Epidermal melanocyte (primary cell): Measurements from ENCODE around the gene MAP3K5.

Experiments
- DNase-seq: peaks from one replicate; pipeline ENCODE4 v3.0.0; 2011; ENCODE audit warnings: low spot score; ENCODE audit not compliant: insufficient read length

Gene MAP3K5

DNA sequence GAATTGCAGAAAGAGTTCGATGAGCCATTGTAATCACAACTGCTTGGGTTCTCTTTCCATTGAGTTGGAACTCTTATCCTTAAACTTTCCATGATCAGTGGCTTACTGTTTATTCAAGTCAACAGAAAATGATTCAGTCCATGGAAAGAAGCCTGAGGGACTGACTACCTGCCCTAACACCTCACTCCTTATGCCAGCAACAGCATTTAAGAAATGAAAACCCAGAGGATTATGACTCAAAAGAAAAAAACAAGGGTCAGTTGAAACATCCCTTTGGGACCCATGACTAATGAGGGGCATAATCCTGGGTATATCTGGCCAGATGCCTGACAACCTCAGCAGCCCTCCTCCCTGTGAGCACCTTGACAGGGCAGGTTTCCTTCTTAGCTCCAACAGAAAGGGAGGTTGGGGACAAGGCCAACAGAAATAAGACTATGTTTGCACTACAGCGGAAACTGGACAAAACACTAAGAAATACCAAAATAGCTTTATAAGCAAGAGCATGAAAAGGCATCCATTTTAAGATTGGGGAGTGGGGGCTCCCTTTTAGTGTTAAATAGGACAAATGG is 106.7 kb downstream of the MAP3K5 start:
- DNase-seq: no peak

DNA sequence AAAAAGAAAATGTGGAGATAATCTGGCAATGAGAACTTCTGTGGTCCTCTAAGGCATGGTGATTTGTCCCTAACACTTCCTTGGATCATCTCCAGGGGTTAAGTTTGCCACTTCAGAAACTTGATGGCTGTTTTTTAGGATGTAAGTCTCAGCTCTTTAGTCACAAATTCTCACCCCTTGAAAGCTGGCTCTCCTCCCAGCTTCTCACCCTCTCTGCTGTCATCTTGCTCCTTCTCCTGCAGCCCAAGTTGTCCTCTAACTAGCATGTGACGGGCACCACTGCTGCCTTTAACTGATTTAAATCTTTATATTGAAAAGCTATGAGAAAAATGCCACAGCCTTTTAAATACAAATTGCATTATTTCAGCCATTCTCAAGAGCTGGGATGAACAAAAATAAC is 107.8 kb downstream of the MAP3K5 start:
- no peak for DNase-seq

DNA sequence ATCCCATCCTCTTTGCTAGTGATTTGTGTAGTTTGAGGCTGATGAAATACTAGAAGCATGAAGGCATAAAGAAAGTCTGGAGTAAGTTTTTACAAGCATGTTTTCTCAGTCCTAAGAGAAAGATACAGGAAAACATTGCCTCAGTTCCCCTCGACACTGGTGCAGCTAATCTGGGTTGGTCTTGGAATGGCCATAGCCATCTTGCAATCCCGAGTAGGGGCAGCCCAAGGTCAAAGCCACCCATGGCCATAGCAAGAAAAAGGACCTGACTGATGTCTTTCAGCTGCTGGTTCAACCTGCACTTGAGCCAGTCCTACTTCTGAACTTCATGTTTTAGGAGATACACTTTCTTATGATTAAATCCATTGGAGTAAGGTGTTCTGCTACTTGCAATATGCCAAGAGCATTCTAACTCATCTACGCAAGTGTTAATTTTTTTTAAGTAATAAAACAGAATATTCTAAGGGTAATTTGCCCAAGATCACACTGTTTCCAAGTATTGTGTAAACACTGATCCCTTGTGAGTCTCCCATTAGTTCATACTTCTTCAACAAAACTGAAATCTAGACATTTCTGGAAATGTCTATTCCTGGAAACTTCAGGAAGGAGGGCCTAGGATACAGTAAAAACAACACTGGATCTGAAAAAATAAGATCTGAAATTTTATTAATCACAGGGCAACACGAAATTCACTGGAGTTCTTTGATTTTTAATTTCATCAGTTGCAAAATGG is 108.9 kb downstream of the MAP3K5 start:
- DNase-seq: no peak

DNA sequence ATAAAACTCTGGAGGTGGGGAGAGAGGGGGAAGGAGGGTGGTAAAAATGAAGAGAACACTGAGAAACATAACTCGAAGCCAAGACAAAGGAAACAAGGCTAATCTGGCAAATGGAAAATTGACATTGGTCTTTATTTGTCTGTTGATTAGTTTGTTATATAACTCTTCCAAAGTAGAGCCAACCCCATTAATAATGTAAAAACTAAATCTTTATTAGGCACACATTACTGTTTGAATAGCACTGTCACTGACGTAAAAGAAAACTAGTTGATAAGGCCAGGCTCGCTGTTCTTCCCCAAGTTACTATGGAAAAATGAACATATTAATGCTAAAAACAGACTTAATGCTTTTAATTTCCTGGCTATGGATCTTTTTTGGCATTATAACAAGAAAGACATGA is 110.0 kb downstream of the MAP3K5 start:
- DNase-seq: no peak

DNA sequence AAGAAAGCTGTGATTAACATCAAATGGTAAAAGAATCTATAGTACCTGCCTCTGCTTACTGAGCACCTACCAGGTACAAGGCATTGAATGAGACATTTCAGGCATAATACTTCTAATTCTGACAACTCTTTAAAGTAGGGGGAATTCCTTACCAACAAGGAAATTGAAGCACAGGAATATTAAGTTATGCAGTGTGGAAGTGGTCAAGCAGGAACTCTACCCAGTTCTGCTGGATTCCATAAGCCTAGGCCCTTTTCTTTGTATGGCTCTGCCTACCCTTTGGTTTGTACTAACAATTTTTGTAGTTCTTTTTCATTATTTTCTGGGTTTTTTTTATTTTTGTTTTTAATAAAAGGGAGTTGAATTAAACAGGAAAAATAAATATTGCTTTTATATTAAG is 114.5 kb downstream of the MAP3K5 start:
- no peak for DNase-seq

DNA sequence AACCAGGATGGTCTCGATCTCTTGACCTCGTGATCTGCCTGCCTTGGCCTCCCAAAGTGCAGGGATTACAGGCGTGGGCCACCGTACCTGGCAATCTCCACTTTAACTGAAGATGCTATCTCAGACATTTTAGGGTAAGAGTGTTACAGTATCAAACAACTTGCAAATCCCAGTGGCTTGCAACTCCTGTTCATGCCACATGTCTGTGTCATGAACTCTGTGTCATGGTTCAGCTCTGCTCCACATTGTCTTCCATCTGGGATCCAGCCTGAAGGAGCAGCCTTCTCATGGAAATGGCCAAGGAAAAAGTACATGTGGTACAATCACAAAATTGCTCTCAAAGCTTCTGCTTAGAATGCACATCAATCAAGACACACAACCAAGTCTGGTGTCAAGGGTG is 114.9 kb downstream of the MAP3K5 start:
- no peak for DNase-seq

DNA sequence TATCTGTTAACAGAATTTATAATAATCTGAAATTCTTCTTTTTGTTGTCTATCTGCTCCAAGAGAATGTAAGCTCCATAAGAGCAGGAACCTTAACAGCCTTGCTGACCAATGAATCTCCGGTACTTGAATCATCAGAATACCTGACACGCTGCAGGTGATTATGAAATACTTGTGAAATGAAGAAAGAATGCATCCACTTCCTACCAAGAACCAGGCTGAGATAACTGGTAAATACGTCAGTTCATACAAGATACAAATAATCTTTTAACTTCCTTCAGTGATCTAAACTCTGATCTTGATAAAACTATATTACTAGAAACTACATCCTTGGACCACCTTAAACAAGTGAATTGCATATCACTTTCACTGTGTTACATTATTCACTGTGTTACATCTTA is 116.2 kb downstream of the MAP3K5 start:
- DNase-seq: no peak

DNA sequence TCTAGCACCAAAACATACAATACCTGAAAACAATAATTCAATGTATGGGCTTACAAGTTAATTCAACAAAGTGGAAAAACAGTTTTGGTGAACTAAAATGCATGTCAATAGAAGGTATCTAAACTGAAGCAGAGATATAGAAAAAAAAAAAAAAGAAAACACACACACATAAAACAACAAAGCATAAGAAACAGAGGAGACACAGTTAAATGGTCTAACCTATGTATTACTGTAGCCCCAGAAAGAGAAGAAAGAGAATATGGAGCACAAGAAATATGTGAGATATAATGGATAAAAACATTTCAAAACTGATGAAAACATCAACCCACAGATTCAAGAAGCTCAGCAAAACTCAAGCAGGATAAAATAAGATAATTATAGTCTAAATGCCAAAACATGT is 118.7 kb downstream of the MAP3K5 start:
- DNase-seq: no peak

DNA sequence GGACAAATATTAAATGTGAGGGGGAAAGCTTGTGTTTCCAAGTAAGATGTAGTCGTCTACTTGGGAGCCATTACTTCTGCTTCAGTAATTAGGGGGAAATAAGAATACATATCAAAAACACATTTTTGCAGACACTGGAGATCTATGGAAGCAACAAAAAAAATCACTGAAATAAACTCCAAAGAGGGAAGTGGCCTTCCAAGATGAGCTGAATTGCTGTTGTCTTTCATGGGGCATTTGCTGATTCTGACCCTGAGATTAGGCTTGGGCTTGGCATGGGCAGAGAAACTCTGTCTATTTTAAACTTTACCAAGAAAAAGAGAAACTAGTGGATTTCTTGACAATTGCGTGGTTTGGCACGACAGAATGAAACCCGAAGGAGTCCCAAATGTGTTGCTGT is 120.1 kb downstream of the MAP3K5 start:
- no peak for DNase-seq

DNA sequence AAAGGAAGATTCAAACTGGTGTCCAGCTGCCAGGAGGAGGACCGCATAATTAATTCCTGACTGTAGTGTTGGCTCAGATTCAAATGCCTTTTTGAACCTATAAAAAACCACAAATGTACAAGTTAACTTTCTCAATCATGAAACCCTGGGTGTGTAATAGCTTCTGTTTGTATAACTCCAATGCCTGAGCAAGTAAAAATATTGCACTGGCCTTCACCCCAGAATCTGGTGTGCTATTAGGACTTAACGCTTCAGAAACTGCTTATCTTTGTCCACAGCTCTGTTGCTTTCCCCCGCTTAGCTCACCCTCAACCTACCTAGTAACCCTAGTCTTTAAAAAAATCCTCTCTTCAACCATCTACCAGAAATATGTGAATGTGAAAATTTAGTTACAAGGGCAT is 123.0 kb downstream of the MAP3K5 start:
- no peak for DNase-seq

DNA sequence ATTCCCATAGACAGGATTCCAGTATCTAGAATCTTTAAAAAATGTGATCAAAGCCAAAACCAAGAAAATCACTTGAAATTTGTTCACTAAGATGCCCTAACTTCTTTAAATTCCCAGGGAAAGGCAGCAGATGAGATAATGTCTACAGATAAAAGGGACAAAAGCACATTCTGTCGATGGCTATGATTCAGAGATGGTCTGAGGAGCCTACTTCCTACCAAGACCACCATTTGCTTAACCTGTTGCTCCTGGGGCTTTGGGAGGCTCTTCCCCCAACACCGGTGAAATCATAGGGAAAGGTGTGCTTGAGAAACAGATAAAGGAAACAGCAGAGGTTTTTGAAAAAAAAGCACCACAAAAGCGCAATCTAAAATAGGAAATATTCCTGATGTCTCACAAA is 123.7 kb downstream of the MAP3K5 start:
- no peak for DNase-seq

DNA sequence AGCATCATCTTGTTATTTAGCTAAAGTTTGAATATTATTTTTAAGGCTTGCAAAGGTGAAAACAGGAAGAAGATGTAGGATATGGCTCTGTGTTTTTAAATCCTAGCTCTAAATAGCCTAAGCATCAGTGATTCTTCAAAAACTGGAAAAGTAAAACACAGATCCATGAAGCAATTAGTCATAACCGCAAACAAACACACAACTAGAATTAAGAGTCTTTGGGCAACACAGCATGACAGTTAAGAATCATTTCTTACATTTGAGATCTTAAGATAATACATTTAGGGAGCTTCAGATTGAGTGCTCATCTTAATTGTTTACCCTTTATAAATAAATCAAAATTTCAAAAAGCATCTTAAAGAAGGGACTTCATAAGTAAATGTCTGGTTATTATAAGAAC is 126.2 kb downstream of the MAP3K5 start:
- DNase-seq: no peak

DNA sequence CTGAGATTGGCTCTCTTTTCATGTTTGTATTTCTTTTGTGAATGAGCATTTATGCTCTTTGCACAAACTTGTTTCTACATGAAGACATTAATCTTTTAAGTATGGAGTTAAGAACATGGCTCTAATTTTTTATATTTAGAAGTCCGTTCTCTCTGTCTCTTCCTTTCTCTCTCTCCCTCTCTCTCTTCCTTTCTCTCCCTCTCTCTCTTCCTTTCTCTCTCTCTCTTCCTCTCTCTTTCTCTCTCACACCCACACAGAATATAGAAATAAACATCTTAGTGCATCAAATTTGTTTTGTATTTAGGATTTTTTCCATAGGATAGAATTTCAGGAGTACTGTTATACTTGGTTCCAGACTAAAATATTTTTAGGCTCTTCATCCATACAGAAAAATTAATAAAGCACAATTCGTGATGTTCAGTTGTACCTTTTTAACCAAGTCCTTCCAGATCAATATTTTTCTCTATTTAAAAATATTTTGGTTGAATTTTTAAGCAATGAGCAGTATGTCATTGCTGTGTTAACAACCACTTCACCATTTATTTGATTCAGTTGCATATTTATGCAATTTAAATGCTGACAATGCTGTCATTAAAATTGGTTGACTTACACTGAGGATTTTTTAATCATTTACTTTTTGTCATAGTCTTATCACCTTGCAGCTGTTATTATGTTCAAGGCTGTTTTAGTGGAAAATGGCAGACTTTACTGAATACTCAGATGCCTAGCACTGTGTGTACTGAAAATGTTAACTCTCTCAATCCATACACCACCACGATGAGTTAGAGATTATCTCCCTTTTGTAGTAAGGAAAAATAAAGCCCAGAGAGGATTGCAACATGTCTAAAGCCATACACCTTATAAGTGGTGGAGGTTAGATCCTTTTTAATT is 129.7 kb downstream of the MAP3K5 start:
- DNase-seq: no peak

DNA sequence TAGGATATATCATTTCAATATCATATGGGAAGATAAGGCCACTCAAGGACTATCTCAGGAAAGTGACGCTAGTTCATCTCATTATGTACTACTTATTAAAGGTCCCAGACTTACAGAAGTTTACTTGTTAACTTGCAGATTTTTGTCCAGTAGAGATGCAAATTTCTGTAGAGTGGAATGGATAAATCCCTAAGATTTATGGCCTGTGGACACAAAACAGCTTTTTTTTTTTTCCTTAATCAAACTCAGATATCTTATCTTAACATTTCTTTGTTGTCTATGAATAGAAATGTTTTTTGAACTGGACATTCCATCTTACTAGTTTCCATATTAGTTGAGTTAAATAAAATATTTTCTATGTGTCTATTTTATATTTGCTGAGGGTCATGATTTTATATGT is 131.6 kb downstream of the MAP3K5 start:
- no peak for DNase-seq

DNA sequence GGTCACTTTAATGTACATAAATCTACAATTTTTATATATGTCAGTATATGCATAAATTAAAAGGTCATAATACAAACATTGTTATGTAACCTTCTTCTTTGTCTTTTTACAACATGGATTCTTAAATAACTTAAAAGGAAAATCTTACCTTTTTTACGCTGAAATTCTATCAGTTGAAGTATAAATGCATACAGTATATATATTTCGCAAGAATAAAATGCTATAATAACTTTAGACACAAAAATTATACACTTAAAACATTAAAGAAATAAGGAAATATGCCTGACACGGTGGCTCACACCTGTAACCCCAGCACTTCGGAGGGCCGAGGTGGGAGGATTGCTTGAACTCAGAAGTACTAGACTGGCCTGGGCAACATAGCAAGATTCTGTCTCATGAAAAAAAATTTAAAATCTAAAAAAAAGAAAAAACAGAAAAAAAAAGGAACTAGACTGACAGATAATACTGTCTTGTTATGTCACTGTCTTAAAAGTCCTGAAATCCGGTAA is 132.2 kb downstream of the MAP3K5 start:
- no peak for DNase-seq

DNA sequence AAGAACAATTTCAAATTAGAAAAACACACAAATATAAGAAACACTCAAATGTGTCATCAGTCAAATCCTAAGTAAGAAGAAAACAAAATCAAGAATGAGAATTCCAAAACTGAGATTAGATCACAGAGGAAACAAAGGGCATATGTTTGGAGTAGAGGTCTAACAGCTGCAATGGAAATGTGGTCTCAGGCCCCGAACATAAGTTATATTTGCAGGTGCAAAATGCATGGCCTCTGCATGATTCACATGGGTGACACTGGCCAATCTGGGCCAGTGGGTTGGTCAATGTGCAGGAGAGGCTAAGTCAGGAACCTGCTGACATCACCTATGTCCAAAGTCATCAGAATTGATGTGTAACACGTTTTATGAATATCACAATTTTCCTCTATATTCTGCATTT is 133.6 kb downstream of the MAP3K5 start:
- no peak for DNase-seq

DNA sequence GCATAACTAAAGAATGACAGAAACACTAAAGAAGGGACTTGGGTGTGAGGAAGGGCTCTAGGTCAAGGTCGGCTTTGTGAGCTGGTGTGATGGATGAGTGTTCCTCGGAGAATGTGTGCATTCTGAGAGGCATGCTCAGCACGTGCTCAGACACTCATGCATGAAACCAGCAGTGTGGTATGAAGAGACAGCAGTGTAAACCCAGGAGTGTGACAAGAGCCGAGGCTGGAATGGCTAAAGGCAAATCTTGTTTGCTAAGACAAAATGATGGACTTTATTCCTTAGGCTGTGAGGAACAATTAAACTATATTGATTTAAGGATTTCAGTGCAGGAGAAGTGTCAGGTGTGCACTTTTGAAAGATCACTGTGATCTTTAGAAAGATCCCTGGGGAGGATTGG is 134.6 kb downstream of the MAP3K5 start:
- no peak for DNase-seq

DNA sequence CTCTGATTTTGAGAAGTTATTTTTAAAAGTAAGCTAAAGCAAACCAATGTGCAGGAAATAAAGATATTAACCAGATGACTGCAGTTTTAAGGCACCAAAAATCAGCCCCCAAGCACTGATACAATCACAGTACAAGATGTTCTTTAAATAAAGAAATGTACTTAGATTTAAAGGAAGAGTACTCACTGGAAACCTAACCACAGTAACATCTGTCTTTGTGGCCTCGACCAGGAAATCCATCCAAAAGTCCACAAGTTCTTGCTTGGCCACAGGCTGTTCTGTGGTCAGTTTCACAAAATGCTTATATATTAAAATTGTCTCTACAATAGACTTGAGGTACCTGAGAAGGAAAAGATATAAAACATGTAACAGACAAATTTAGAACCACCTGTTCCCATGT is 136.2 kb downstream of the MAP3K5 start:
- DNase-seq: no peak

DNA sequence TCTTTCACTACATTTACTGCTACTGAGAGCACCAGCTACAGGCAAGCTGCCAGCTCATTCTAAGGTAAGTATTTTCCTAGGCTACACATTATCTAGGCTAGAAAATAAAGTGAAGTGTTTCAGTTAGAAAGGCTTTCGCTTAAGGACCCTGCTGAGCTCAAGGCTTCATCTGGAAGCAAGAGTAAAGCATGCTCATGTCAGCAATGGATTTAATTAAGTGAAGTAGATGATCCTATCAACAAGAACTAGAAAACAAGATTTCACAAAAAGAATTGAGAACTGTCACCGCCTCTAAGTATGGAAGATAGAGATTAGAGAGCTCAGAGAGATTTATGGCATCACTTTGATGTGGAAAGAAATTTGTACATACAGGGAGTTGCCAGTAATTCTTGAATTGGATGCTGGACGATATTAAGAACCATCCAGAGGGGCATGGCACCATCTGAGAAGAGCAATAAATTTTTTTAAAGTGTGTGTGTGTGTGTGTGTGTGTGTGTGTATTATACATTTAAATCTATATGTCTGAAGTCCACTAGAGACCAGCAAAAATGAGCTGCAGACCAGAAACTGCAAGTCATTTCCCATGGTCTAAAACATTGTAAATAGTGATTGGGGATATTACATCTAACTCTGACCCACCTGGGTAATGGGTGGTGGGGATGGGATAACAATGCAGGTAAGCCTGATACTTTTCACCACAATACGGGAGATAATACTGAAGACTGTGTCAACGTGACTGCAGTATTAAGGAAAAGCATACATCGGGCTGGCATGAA is 136.8 kb downstream of the MAP3K5 start:
- DNase-seq: no peak

DNA sequence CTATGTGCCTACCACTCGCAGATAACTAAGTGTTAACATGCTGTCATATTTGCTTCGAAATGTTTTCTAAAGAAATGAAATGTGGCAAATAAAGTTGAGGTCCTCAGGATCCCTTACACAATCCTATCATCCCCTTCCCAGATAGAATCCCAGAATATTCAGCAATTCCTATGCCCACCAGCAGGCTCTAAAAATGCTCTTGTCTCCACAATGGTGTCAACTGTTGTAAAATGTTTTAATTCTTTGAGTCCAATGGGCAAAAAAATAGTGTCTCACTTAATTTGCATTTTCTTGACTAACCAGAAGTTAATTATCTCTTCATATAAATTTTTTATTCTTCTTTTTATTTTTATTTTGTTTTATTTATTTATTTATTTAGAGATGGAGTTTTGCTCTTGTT is 138.2 kb downstream of the MAP3K5 start:
- DNase-seq: no peak

DNA sequence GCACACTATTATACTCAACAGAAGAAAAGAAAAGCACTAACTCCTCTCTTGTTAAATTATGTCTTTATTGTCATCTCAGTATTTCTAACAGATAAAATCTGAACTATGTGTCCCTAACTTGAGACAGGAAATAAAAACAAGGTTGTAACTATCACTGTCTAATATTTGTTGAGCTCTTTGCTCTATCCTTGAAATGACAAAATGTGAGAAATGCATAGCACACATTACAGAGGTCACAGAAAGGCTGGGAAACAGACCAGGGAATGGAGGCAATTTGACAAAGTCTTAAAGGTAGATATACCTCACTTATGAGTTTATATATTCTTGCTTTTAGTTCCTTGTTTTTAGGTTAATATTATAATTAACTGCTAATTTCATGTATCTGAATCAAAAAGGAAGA is 139.6 kb downstream of the MAP3K5 start:
- no peak for DNase-seq

DNA sequence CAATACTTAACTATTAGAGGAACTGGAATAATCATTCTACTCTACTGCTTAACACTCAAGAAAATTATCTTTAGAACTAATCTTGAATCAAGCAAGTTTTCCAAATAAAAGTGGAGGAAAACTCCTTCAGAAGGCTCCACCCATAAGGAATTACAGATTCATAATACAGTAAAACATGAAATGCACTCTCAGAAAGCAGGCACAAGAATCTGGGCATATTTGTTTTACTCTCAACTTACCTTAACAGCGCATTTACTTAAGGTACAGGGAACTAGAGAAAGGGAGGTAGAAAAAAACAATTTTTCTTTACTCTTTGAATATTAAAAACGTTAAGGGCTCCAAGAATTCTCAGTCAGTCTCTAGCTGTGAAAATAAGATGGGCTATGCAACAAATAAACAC is 140.3 kb downstream of the MAP3K5 start:
- DNase-seq: no peak
